Gastroesophageal sphincter (tissue), 3 donors: Measurements from ENCODE around the gene SLC2A1.

Source experiments
- EP300 ChIP-seq: sonication (generic); formaldehyde crosslinking; IDR thresholded peaks from one replicate; pipeline ENCODE4 v1.6.1; 2017; ENCODE audit warnings: antibody characterized with exemption, mild to moderate bottlenecking
- POLR2A ChIP-seq, 2 donors: fragments of 450-650 bp; IDR thresholded peaks; one replicate each; pipeline ENCODE4 v1.6.1; 2017; ENCODE audit warnings: antibody characterized with exemption in 2 of 2, mild to moderate bottlenecking in 2 of 2, moderate library complexity in 1 of 2
- TF ChIP-seq, protein P1 (sequence below), 4 experiments: fragments of 200-600 bp in 2 of 4; fragments of 450-650 bp in 2 of 4; sonication (generic) in 1 of 4; IDR thresholded peaks; one replicate each; pipeline ENCODE4 v1.5.1; 2017 to 2019; ENCODE audit warnings: antibody characterized with exemption in 4 of 4, mild to moderate bottlenecking in 2 of 4, moderate library complexity in 2 of 4

DNA sequence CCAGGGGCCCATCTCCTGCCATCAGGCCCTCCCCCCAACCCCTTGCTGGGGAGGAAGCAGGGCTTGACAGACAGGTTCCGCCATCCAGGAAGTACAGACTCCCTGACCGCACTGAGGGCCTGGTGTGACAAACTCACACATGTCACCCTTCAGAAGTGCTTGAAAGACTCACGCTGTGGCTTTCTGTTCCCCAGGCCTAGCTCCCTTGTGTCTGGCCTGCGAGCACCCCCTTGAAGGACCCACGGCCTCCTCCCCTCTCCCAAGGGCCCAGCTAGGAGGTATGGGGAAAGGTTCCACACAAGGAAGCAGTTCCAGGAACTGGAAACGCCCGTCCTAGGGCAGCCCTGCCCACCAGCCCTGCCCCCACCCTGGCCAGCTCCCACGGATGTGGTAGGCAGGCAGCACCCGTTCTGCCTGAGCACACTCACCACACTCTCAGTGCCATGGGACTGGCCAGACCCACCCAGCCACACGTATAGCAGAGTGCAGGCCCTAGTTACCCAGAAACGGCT is 26.7 kb downstream of the SLC2A1 start:
- TF ChIP-seq, protein P1, sequence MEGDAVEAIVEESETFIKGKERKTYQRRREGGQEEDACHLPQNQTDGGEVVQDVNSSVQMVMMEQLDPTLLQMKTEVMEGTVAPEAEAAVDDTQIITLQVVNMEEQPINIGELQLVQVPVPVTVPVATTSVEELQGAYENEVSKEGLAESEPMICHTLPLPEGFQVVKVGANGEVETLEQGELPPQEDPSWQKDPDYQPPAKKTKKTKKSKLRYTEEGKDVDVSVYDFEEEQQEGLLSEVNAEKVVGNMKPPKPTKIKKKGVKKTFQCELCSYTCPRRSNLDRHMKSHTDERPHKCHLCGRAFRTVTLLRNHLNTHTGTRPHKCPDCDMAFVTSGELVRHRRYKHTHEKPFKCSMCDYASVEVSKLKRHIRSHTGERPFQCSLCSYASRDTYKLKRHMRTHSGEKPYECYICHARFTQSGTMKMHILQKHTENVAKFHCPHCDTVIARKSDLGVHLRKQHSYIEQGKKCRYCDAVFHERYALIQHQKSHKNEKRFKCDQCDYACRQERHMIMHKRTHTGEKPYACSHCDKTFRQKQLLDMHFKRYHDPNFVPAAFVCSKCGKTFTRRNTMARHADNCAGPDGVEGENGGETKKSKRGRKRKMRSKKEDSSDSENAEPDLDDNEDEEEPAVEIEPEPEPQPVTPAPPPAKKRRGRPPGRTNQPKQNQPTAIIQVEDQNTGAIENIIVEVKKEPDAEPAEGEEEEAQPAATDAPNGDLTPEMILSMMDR (IDR thresholded peaks at IDR 0.05) = no peak
- TF ChIP-seq POLR2A (IDR thresholded peaks at IDR 0.05) (no peak), EP300 (no peak)
